Left colon (tissue), 2 donors: ENCODE measurements around the gene CXCL6. TPM values are rescaled to one million over a fixed set of nuclear protein-coding genes. Genes with fewer than 3 reads are reported as not detected.

Experiments used
- ATAC-seq: fragments of 200-7000 bp; cut with Tn5 transposase; one replicate; pipeline ENCODE4 v1.9.1; 2020; ENCODE audit warnings: mild to moderate bottlenecking, moderate library complexity
- DNase-seq, 2 donors: peaks; one replicate each; pipeline ENCODE4 v3.0.0-alpha.2; 2020
- intact Hi-C, 2 donors: fragments of 100-400 bp; cut with DNase I in 1 of 2; cut with micrococcal nuclease in 1 of 2; formaldehyde crosslinking; loops; one replicate each; pipeline versions ENCODE4 v1.11.2 to v1.14.0; 2022; cut with DNase I, micrococcal nuclease
- long read RNA-seq: library from polyadenylated mRNA; unstranded; transcript quantifications from one replicate; pipeline ENCODE4 v2.0.0, GENCODE V29; 2021
- total RNA-seq, 2 donors: library from RNA; stranded (reverse); fragmentation: NEBNext Ultra II Directional; extraction: Animal tissue kit (Norgen Biotek cat#: 25700); gene quantifications; one replicate each; pipeline ENCODE4 v1.2.1, GENCODE V29; 2021
- donor health status: DM: no; HTN: no; CAD: no.
- donor health status: DM: yes; HTN: yes; CAD: no.

The CXCL6 gene
- total RNA-seq: under 1 TPM in 1 of 2 donors, not detected in 1; 0.55 TPM
- long read RNA-seq, partial matches to known transcripts: 0 of 1 reads
- long read RNA-seq, other reads (novel, unspliced or antisense): 0 of 1 reads

- intact Hi-C loops: no loop called here
Observed at GRCh38 chr4:73836373-73837279, at the start of gene CXCL6. TSS of gene CXCL6 (plus strand) at chr4:73836678. CDS start at chr4:73836751, 73 bp downstream.

DNA sequence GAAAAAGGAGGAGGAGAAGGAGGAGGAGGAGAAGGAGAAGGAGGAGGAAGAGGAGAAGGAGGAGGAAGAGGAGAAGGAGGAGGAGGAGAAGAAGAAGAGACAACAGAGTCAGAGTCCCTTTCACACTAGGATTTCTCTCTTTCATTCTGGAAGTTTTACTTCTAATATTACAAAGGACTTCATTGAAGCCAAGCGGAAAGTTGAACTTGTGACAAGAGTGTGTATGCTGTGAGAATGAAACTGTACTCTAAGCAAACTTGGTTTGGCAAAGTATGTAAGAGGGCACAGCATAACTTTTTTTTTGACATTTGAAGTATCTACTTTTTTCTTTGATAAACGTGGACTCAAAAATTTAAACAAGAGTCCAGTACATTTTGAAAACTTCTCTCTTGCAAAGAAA lies 48.1 kb upstream of the CXCL6 start:
- ATAC-seq (no peak), DNase-seq (no peak)
- intact Hi-C loops: no loop called here

More at GRCh38 chr4:73836373-73837279, at the start of gene CXCL6:
- ATAC-seq (peak; percentile 54), DNase-seq (peak in 1 of 2 donors; percentile 18)

GRCh38 chr4:73798842-73799241 lies 37.6 kb upstream of the CXCL6 start:
- ATAC-seq (peak; percentile 91), DNase-seq (no peak)
- intact Hi-C loops: no loop called here

GRCh38 chr4:73800206-73800605 lies 36.3 kb upstream of the CXCL6 start:
- DNase-seq: no peak
- ATAC-seq: no peak
- intact Hi-C loops: no loop called here

GRCh38 chr4:73801692-73802091 lies 34.8 kb upstream of the CXCL6 start:
- intact Hi-C loops: no loop called here
- DNase-seq (no peak), ATAC-seq (no peak)

GRCh38 chr4:73803213-73803612 lies 33.3 kb upstream of the CXCL6 start:
- ATAC-seq (no peak), DNase-seq (no peak)
- intact Hi-C loops: no loop called here

- intact Hi-C loops: no loop called here
- ATAC-seq (no peak), DNase-seq (no peak)
Observed at GRCh38 chr4:73810191-73810590, 26.3 kb upstream of the CXCL6 start.

- no peak for DNase-seq
- ATAC-seq: no peak
- intact Hi-C loops: no loop called here
Observed at GRCh38 chr4:73811841-73812240, 24.6 kb upstream of the CXCL6 start.

- intact Hi-C loops: no loop called here
- DNase-seq (no peak), ATAC-seq (peak; percentile 73)
Observed at GRCh38 chr4:73814679-73815078, 21.8 kb upstream of the CXCL6 start.

DNA sequence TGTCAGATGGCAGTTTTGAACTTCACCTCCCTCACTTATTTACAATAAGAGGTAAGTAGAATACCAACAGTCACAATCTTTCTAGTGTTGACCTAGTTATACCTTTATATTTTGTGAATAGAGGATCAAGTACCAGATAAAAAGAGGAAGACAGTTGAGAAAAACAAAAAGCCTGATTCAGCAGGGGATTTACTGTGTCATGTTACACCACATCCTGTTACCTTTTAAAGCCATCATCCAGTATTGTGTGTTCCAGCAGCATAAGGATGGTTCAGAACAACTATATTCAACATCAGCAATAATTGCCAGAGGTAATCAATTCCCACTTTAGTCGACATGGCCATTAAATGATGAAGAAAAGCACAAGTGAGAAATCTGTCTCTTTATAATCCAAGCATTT lies 21.3 kb upstream of the CXCL6 start:
- ATAC-seq: no peak
- no peak for DNase-seq

GRCh38 chr4:73816814-73817213 lies 19.7 kb upstream of the CXCL6 start:
- ATAC-seq (no peak), DNase-seq (no peak)
- intact Hi-C loops: no loop called here

More for the DNA sequence above, 21.3 kb upstream of the CXCL6 start:
- intact Hi-C loops: no loop called here

DNA sequence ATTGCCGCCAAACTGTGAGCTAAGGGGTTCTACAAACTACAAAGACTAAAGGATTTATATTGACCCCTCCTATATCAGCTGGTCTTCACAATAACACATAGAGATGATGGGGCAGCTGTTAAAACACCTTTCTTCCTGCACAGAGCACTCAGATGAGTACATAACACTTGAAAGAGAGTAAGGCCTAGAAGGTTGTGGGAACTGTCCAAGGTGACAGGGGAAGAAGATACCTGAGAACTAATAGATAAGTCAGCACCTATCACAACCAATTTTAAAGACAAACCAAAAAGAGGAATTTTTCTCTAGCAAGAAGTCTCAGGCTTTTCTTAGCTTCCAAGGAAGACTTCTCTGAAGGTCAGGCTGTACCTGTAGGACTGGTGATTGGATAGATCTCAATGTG lies 19.1 kb upstream of the CXCL6 start:
- intact Hi-C loops: no loop called here
- no peak for DNase-seq
- ATAC-seq: no peak

GRCh38 chr4:73821325-73821724 lies 15.2 kb upstream of the CXCL6 start:
- no peak for DNase-seq
- no peak for ATAC-seq
- intact Hi-C loops: no loop called here

DNA sequence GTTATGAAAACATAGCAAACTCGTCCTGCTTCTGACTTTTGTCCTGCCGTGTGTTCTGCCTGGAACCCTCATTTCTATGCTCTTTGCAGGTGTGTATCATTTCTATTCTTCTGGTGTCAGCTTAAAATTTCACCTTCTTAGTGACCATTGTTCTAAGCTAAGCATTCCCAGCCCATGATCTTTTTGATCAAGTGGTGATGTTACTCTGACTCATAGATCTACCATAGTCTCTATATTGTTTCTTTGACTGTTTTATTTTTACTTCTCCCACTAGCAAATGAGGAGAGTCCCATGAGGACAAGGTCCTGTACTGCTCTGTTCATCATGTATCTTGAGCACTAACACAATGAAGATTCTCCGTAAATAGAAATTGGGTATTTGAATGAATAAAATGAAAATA lies 14.1 kb upstream of the CXCL6 start:
- DNase-seq: no peak
- ATAC-seq: no peak
- intact Hi-C loops: no loop called here

- no peak for ATAC-seq
- no peak for DNase-seq
- intact Hi-C loops: no loop called here
Observed at GRCh38 chr4:73822812-73823504, 13.5 kb upstream of the CXCL6 start.

DNA sequence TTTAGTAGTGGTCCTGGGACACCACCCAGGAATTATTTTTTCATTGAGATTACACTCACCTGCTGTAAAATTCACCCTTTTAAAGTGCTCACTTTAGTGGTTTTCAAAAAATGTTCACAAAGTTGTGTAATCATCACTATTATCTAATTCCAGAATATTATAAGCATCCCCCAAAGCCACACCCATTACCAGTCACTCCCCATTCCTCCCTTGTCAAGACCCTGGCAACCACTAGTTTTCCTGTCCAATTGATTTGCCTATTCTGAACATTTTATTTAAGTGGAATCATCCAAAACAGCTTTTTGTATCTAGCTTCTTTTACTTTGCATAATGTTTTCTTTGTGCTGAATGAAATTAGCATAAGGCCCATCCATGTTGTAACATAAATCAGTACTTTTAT lies 12.7 kb upstream of the CXCL6 start:
- intact Hi-C loops: no loop called here
- no peak for ATAC-seq
- DNase-seq: no peak

GRCh38 chr4:73828956-73829355 lies 7.5 kb upstream of the CXCL6 start:
- ATAC-seq: no peak
- intact Hi-C loops: no loop called here
- no peak for DNase-seq

- ATAC-seq (no peak), DNase-seq (no peak)
- intact Hi-C loops: no loop called here
Observed at GRCh38 chr4:73831569-73831968, 4.9 kb upstream of the CXCL6 start.

DNA sequence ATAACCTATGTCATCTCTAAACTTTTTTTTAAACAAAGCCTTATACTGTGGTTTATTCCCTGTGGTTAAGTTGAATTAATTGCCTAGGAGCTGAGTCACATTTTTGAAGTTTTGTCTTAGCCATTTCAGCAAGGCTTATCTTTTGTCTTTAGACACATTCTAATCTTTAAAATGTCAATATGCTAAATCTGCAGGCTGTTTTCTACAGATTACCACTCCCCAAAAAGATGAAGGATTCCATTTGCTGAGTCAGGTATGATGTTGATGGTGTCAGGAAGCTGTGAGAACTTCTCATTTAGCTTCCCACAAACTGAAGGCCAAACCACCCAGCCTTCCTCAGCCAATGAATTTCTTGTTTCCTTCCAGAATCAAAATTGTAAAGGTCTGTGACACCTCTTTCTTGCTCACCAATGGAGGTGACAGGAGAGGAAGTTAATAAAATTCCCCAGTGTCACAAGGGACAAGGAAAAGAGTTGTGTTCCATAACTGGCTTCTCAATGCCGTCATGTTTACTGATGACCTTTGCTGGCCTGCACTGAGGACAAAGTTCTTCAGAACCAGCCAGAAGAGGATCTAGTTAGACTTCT lies 3.7 kb upstream of the CXCL6 start:
- ATAC-seq (no peak), DNase-seq (no peak)
- intact Hi-C loops: no loop called here

DNA sequence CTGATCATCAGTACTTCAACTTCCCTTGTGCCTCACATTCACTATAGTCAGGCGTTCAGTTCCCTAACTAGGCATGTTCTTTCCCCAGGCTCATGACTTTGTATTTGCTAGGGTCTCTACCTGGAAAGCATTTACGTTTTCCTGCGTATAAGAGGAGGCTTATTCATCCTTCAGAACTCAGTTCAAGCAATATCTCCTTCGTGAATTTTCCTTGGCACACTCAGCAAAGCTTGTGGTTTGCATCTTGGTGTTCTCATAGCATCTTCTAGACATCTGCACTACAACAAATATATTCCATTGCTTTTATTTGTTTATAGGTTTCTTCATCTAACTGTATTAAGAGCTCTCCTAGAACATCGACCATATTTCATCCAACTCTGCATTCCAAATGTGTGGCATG lies 2.6 kb downstream of the CXCL6 start:
- intact Hi-C loops: no loop called here
- no peak for ATAC-seq

More for the DNA sequence above, 2.6 kb downstream of the CXCL6 start:
- no peak for DNase-seq
